IMR-90 (cell line): Measurements from ENCODE around the gene DAB1.

Experiments used
- MAFK ChIP-seq: IDR thresholded peaks from 2 replicates; pipeline ENCODE4 v1.6.1; 2012; ENCODE audit warnings: low read depth, low read length, improper control_type of control experiment
- MXI1 ChIP-seq: IDR thresholded peaks from 2 replicates; pipeline ENCODE4 v1.6.1; 2012; ENCODE audit warnings: low read depth, mild to moderate bottlenecking, low read length, moderate library complexity, borderline replicate concordance
- NFE2L2 ChIP-seq: fragments of 150-350 bp; IDR thresholded peaks from 2 replicates; pipeline ENCODE4 v1.6.1; 2016; ENCODE audit warnings: low read depth, mild to moderate bottlenecking, low read length
- POLR2A ChIP-seq: IDR thresholded peaks from 2 replicates; pipeline ENCODE4 v1.6.1; 2012; ENCODE audit warnings: mild to moderate bottlenecking, low read depth, low read length
- RAD21 ChIP-seq: IDR thresholded peaks from 2 replicates; pipeline ENCODE4 v1.6.1; 2012; ENCODE audit warnings: low read length, improper control_type of control experiment
- RFX5 ChIP-seq: IDR thresholded peaks from 2 replicates; pipeline ENCODE4 v1.8.0; 2012; ENCODE audit warnings: low read depth, mild to moderate bottlenecking, low read length, moderate library complexity
- SMC3 ChIP-seq: fragments of 150-350 bp; IDR thresholded peaks from 2 replicates; pipeline ENCODE4 v1.6.1; 2016; ENCODE audit warnings: low read depth, mild to moderate bottlenecking, antibody characterized with exemption, low read length, moderate library complexity
- TF ChIP-seq, protein P1 (sequence below): fragments of 150-350 bp; IDR thresholded peaks from 2 replicates; pipeline ENCODE4 v1.6.1; 2016; ENCODE audit warnings: low read depth, mild to moderate bottlenecking, low read length, moderate library complexity, borderline replicate concordance
- TF ChIP-seq, protein P2 (sequence below): conservative IDR thresholded peaks from 2 replicates; pipeline ENCODE4 v1.5.1; 2012; ENCODE audit warnings: mild to moderate bottlenecking, low read depth, low read length, improper control_type of control experiment
- TF ChIP-seq, protein P3 (sequence below): fragments of 150-350 bp; IDR thresholded peaks from 2 replicates; pipeline ENCODE4 v1.6.1; 2017; ENCODE audit warnings: mild to moderate bottlenecking, antibody characterized with exemption, low read length, low read depth

DNA sequence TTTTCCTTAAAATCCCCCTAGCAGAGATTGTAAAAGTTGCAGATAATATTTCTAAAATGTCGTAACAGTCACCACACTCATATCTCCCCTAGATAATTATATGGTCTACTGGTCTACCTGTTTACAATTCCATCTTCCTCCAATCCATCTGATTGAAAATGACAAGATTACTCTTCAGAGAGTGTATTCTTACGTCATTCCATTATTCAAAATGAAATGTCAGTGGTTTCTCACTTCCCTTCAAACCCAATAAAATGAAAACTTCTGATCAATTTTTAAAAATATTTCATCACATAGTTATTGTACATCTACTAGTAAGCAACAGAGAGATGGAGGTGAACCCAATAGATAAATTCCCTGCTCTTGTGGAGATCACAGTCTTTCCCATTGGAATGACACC lies 255.9 kb downstream of the DAB1 start:
- TF ChIP-seq SMC3 (no peak), POLR2A (no peak), RAD21 (no peak), RFX5 (no peak), NFE2L2 (no peak), MXI1 (no peak), MAFK (no peak)
- TF ChIP-seq, protein P1, sequence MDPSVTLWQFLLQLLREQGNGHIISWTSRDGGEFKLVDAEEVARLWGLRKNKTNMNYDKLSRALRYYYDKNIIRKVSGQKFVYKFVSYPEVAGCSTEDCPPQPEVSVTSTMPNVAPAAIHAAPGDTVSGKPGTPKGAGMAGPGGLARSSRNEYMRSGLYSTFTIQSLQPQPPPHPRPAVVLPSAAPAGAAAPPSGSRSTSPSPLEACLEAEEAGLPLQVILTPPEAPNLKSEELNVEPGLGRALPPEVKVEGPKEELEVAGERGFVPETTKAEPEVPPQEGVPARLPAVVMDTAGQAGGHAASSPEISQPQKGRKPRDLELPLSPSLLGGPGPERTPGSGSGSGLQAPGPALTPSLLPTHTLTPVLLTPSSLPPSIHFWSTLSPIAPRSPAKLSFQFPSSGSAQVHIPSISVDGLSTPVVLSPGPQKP, result no peak
- TF ChIP-seq, protein P2, sequence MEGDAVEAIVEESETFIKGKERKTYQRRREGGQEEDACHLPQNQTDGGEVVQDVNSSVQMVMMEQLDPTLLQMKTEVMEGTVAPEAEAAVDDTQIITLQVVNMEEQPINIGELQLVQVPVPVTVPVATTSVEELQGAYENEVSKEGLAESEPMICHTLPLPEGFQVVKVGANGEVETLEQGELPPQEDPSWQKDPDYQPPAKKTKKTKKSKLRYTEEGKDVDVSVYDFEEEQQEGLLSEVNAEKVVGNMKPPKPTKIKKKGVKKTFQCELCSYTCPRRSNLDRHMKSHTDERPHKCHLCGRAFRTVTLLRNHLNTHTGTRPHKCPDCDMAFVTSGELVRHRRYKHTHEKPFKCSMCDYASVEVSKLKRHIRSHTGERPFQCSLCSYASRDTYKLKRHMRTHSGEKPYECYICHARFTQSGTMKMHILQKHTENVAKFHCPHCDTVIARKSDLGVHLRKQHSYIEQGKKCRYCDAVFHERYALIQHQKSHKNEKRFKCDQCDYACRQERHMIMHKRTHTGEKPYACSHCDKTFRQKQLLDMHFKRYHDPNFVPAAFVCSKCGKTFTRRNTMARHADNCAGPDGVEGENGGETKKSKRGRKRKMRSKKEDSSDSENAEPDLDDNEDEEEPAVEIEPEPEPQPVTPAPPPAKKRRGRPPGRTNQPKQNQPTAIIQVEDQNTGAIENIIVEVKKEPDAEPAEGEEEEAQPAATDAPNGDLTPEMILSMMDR, result no peak
- TF ChIP-seq, protein P3, sequence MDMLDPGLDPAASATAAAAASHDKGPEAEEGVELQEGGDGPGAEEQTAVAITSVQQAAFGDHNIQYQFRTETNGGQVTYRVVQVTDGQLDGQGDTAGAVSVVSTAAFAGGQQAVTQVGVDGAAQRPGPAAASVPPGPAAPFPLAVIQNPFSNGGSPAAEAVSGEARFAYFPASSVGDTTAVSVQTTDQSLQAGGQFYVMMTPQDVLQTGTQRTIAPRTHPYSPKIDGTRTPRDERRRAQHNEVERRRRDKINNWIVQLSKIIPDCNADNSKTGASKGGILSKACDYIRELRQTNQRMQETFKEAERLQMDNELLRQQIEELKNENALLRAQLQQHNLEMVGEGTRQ, result no peak
